Transverse colon (tissue), 4 donors: ENCODE results near the gene TWF1. TPM values are rescaled to one million over a fixed set of nuclear protein-coding genes. Genes with fewer than 3 reads are reported as not detected.

Source experiments
- DNase-seq: peaks from one replicate; pipeline ENCODE4 v3.0.0-alpha.2; 2019
- H3K27ac ChIP-seq, 4 donors: fragments of 200-600 bp; sonication (generic); 2 replicates each; pipeline ENCODE4 v1.5.1; 2016 to 2018; ENCODE audit warnings: inconsistent platforms in 4 of 4
- H3K27me3 ChIP-seq: fragments of 200-600 bp; sonication (generic); 2 replicates; pipeline ENCODE4 v1.5.1; 2017; ENCODE audit warnings: inconsistent platforms
- H3K36me3 ChIP-seq, 4 donors: fragments of 200-600 bp; sonication (generic); 2 replicates each; pipeline ENCODE4 v1.5.1; 2017 to 2019; ENCODE audit warnings: inconsistent platforms in 4 of 4
- H3K4me1 ChIP-seq, 4 donors: fragments of 200-600 bp; sonication (generic); 2 replicates each; pipeline ENCODE4 v1.5.1; 2017 to 2020; ENCODE audit warnings: inconsistent platforms in 4 of 4
- H3K4me3 ChIP-seq, 4 donors: fragments of 200-600 bp; sonication (generic); 1 replicate in 1 of 4; 2 replicates in 3 of 4; pipeline versions ENCODE4 v1.5.1 to v1.6.1; 2017 to 2019; ENCODE audit warnings: inconsistent platforms in 4 of 4
- H3K9me3 ChIP-seq, 2 donors: fragments of 200-600 bp; sonication (generic); 2 replicates each; pipeline ENCODE4 v1.5.1; 2017 to 2019; ENCODE audit warnings: inconsistent platforms in 2 of 2
- EP300 ChIP-seq: sonication (generic); formaldehyde crosslinking; IDR thresholded peaks from one replicate; pipeline ENCODE4 v1.6.1; 2017; ENCODE audit warnings: antibody characterized with exemption, low read depth
- POLR2A ChIP-seq: fragments of 450-650 bp; IDR thresholded peaks from one replicate; pipeline ENCODE4 v1.6.1; 2016; ENCODE audit warnings: antibody characterized with exemption, mild to moderate bottlenecking, moderate library complexity
- POLR2AphosphoS5 ChIP-seq, 3 donors: sonication (generic); formaldehyde crosslinking; IDR thresholded peaks; one replicate each; pipeline ENCODE4 v1.6.1; 2016; ENCODE audit warnings: antibody characterized with exemption in 3 of 3
- WGBS, 2 donors: methylation state at CpG; one replicate each; pipeline ENCODE4 v1.1.5; 2018; ENCODE audit warnings: low coverage in 1 of 2; 5-methylcytosine and 5-hydroxymethylcytosine counted together
- in situ Hi-C, 4 donors: fragments of 200-750 bp; cut with MboI; loops; one replicate each; pipeline versions ENCODE4 v1.15.0 to v1.15.1; 2017; ENCODE audit warnings: low sequenced_read_pairs in 3 of 4, low pct_ligation_motif_present in 1 of 4, low pct_unique_long_range_greater_than_20kb in 1 of 4
- intact Hi-C: fragments of 100-400 bp; cut with DNase I; formaldehyde crosslinking; loops from one replicate; pipeline ENCODE4 v1.15.1; 2023; ENCODE audit warnings: low total_unique reads
- total RNA-seq, 4 donors: library from RNA; depleted of rRNA; stranded (reverse); fragments of >200 nt; gene quantifications; one replicate each; pipeline ENCODE4 v1.1.0, GENCODE V29; 2016
- TF ChIP-seq, protein P1 (sequence below), 5 experiments: fragments of 200-600 bp in 3 of 5; fragments of 450-650 bp in 2 of 5; sonication (generic) in 3 of 5; IDR thresholded peaks; 1 replicate in 2 of 5; 2 replicates in 3 of 5; pipeline ENCODE4 v1.5.1; 2016 to 2017; ENCODE audit warnings: antibody characterized with exemption in 5 of 5, inconsistent platforms in 3 of 5, mild to moderate bottlenecking in 2 of 5, moderate library complexity in 1 of 5

Gene TWF1
- total RNA-seq, 4 donors from 2014 or later: 32.8 to 99.9 (median 62.5) TPM

DNA sequence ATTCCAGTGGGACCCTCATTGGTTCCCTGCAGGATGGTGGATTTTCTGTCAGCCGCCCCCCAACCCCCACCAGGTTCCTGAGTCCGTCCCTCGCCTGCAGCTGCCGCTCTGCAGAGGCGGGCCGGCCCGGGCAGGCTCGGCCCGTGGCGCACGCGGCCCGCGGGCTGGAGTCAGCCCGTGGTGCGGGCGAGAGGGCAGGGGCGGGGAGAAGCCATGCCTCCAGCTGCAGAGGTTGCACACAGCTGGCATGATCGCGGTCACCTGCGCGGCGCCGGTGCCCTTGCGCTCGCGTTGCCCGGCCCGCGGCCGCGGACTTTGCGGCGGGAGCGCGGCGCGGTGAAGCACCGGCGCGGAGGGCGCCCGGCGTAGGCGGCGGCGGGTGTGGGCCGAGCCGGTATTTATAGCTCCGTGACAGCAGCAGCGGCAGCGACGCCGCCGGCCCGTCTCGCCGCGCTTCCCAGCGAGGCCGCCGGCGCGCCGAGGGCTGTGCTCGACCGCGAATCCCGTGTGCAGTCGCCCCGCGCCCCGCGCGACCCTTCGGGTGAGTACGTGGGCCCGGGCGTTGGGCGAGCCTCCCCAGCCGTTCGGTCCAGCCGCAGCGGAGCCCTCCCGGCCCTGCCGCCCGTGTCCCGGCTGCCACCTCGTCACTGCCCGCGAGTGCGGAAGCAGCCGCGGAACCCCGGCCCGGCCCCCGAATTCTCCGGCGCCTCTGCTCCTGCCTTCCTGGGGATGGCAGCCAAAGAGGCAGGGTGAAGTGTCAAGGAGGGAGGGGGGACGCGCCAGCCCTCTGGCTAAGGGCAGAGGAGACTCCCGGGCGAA, 29.7 kb upstream of the TWF1 start, which contains the start of gene TMEM117:
Gene TMEM117 (plus strand): TSS at position 426 of the 819 bp plus-strand sequence.
- peak; percentile 72 for DNase-seq
- WGBS, 2 donors: 0% methylated on average over 63 of the region's 103 CpGs; no CpG with 5 or more reads in 1 of the 2 donors
- peak within 1 kb of the TSS; percentile 95 to 97 (median 96) for H3K27ac ChIP-seq
- H3K9me3 ChIP-seq: no peaks in the 10 kb centered on the region
- H3K36me3 ChIP-seq: no peaks in the 10 kb centered on the region
- in situ Hi-C loops: no loop called here
- peak in 2 of 3 donors; percentile 28 to 54 for TF ChIP-seq POLR2AphosphoS5 (IDR thresholded peaks at IDR 0.05)
- TF ChIP-seq, protein P1, sequence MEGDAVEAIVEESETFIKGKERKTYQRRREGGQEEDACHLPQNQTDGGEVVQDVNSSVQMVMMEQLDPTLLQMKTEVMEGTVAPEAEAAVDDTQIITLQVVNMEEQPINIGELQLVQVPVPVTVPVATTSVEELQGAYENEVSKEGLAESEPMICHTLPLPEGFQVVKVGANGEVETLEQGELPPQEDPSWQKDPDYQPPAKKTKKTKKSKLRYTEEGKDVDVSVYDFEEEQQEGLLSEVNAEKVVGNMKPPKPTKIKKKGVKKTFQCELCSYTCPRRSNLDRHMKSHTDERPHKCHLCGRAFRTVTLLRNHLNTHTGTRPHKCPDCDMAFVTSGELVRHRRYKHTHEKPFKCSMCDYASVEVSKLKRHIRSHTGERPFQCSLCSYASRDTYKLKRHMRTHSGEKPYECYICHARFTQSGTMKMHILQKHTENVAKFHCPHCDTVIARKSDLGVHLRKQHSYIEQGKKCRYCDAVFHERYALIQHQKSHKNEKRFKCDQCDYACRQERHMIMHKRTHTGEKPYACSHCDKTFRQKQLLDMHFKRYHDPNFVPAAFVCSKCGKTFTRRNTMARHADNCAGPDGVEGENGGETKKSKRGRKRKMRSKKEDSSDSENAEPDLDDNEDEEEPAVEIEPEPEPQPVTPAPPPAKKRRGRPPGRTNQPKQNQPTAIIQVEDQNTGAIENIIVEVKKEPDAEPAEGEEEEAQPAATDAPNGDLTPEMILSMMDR (IDR thresholded peaks at IDR 0.05): no peak
- TF ChIP-seq EP300: no peak
- TF ChIP-seq POLR2A: peak; percentile 55
- H3K4me1 ChIP-seq: peaks cover 4 to 17% (median 6%) of the 10 kb centered on the region in 4 donors
- intact Hi-C loops: no loop called here
- no peaks in the 10 kb centered on the region for H3K27me3 ChIP-seq
- peak within 1 kb of the TSS; percentile 45 to 86 (median 74) for H3K4me3 ChIP-seq

DNA sequence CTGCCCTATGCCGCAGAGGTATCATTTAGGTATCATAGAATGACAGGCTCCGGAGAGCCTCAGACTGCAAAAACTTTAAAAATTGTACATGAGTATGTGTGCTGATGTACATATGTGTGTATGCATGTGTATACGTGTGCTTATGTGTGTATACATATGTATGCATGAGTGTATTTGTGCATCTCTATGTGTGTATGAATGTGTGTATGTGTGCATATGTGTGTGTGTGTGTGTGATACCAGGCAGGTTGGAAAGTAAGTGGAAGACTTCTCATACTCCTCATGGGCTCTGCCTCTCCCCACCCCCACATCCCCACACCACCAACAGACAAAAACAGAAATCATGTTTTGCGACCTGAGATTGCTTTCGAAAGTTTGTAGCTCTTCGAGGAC, 29.1 kb upstream of the TWF1 start:
- TF ChIP-seq POLR2A (no peak), EP300 (no peak)
- peak overlapping the region; percentile 45 to 86 (median 74) for H3K4me3 ChIP-seq
- in situ Hi-C loops: no loop called here
- intact Hi-C loops: no loop called here
- no peaks in the 10 kb centered on the region for H3K36me3 ChIP-seq
- H3K4me1 ChIP-seq: peaks cover 4 to 17% (median 6%) of the 10 kb centered on the region in 4 donors
- no peak for DNase-seq
- H3K27me3 ChIP-seq: no peaks in the 10 kb centered on the region
- 39 to 81% methylated on average over 3 to 6 of the region's 6 CpGs for WGBS, 2 donors
- H3K9me3 ChIP-seq: no peaks in the 10 kb centered on the region
- H3K27ac ChIP-seq: peak overlapping the region; percentile 95 to 97 (median 96)

DNA sequence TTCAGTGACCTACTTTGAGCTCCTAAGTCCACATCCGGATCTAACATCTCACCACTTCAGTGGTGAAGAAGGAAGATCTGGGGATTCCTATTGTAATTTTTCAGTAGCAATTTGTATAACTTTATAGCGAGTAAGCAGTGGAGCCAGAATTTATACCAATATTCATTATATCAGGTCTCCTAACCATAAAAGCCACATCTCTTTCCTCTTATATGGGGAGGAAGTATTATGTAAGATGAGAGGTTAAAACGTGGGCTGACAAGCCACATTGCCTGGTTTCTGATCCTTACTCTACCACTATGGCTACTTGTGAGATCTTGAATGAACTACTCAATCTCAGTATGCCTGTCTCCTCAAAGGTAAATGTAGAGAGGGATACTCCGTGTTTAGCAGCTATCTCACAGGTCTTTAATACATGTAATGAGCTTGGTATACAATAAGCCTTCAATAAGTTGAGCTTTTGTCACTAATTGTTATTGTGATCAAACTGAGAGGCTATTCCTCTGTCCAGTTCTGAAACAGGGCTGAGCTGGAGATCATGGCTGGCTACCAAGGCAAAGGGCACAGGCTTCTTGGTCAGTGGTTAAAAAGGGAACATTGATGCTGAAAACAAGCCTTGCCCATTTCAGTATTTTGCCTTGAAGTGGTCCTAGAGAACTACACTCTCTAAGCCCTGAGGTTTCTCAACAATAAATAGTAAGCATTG, 26.5 kb upstream of the TWF1 start:
- H3K4me3 ChIP-seq: no peak overlapping the region
- no peaks in the 10 kb centered on the region for H3K9me3 ChIP-seq
- TF ChIP-seq POLR2AphosphoS5 (IDR thresholded peaks at IDR 0.05) (no peak), EP300 (no peak), POLR2A (no peak)
- TF ChIP-seq, protein P1 (IDR thresholded peaks at IDR 0.05): no peak
- no peak overlapping the region for H3K27ac ChIP-seq
- in situ Hi-C loops (no loop called here), intact Hi-C loops (no loop called here)
- no peak for DNase-seq
- WGBS, 2 donors: 59 to 70% methylated on average over 2 to 4 of the region's 4 CpGs
- H3K4me1 ChIP-seq: peaks cover 4 to 16% (median 6%) of the 10 kb centered on the region in 4 donors
- no peaks in the 10 kb centered on the region for H3K27me3 ChIP-seq
- H3K36me3 ChIP-seq: no peaks in the 10 kb centered on the region

DNA sequence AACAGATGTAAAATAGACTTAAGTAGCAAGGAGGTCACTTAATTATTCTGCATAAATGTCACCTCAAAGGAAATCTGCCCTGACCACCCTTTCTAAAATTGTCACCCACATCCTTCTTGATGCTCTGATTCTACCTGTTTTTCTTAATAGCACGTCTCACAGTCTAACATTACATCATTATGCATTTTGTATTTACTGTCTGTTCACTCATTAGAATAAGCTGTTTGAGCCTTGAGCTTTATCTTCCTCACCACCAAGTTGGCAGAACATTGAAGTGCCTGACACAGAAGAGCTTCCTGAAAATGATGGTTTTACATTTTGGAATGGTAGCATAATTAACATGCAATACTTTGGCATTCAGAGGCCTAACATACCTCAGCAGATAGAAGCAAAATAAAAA, 21.0 kb upstream of the TWF1 start:
- 60 to 65% methylated on average over 1 of the region's 1 CpG for WGBS, 2 donors
- intact Hi-C loops: no loop called here
- DNase-seq: no peak
- Histone ChIP-seq H3K27ac (no peak overlapping the region), H3K4me1 (no peaks in the 10 kb centered on the region), H3K36me3 (no peaks in the 10 kb centered on the region), H3K27me3 (no peaks in the 10 kb centered on the region), H3K9me3 (no peaks in the 10 kb centered on the region), H3K4me3 (no peak overlapping the region)
- TF ChIP-seq POLR2A (no peak), POLR2AphosphoS5 (IDR thresholded peaks at IDR 0.05) (no peak), EP300 (no peak)
- TF ChIP-seq, protein P1 (IDR thresholded peaks at IDR 0.05): no peak
- in situ Hi-C loops: no loop called here
